CD4-positive, alpha-beta T cell (primary cell): ENCODE measurements around the gene PDE3B. TPM values are rescaled to one million over a fixed set of nuclear protein-coding genes. Genes with fewer than 3 reads are reported as not detected.

Experiments
- ATAC-seq: fragments of 200-7000 bp; cut with Tn5 transposase; one replicate; pipeline ENCODE4 v1.10.0; 2022; ENCODE audit warnings: mild to moderate bottlenecking; ENCODE audit not compliant: poor library complexity
- CTCF ChIA-PET: fragments of 350-600 bp; sonication (Branson Sonifier 250); formaldehyde crosslinking; loops from one replicate; lab custom pipeline; 2021; ENCODE audit warnings: antibody characterized with exemption, inconsistent platforms; lab: Charles Lee
- POLR2A ChIA-PET: fragments of 350-600 bp; sonication (Branson Sonifier 250); formaldehyde crosslinking; loops from one replicate; lab custom pipeline; 2021; ENCODE audit warnings: antibody characterized with exemption, inconsistent platforms; lab: Charles Lee
- DNase-seq, 14 experiments: peaks; one replicate each; pipeline ENCODE4 v3.0.0-alpha.2; 2013 to 2020; ENCODE audit warnings: mixed read lengths in 2 of 14
- H3K27ac ChIP-seq, 2 donors: one replicate each; pipeline versions ENCODE4 v1.5.1 to v1.7.0; 2013; ENCODE audit warnings: low read length in 2 of 2, low read depth in 1 of 2, mild to moderate bottlenecking in 1 of 2
- H3K27me3 ChIP-seq, 2 experiments: 1 replicate in 1 of 2; 2 replicates in 1 of 2; pipeline versions ENCODE4 v1.6.1 to v1.7.0; 2013; ENCODE audit warnings: low read length in 2 of 2, control low read depth in 1 of 2, mild to moderate bottlenecking in 1 of 2, moderate library complexity in 1 of 2; ENCODE audit not compliant: insufficient read depth in 2 of 2, control insufficient read depth in 1 of 2
- H3K36me3 ChIP-seq: one replicate; pipeline ENCODE4 v1.6.1; 2013; ENCODE audit warnings: low read length, control low read depth; ENCODE audit not compliant: insufficient read depth
- H3K4me1 ChIP-seq: one replicate; pipeline ENCODE4 v1.6.1; 2013; ENCODE audit warnings: low read length, control low read depth; ENCODE audit not compliant: insufficient read depth
- H3K4me3 ChIP-seq: one replicate; pipeline ENCODE4 v1.5.1; 2013; ENCODE audit warnings: mild to moderate bottlenecking, low read length, moderate library complexity
- H3K9me3 ChIP-seq, 2 experiments: 1 replicate in 1 of 2; 2 replicates in 1 of 2; pipeline versions ENCODE4 v1.6.1 to v1.7.0; 2013; ENCODE audit warnings: low read length in 2 of 2, mild to moderate bottlenecking in 2 of 2, control low read depth in 1 of 2, moderate library complexity in 1 of 2; ENCODE audit not compliant: control insufficient read depth in 1 of 2, insufficient read depth in 1 of 2
- H3K27ac Mint-ChIP-seq: one replicate; pipeline ENCODE4 v1.8.0; 2020; ENCODE audit warnings: mixed read lengths
- H3K27me3 Mint-ChIP-seq: one replicate; pipeline ENCODE4 v1.8.0; 2021; ENCODE audit warnings: mixed read lengths
- H3K36me3 Mint-ChIP-seq: one replicate; pipeline ENCODE4 v1.8.0; 2021; ENCODE audit warnings: low read depth, mixed read lengths
- H3K4me1 Mint-ChIP-seq: one replicate; pipeline ENCODE4 v1.8.0; 2021; ENCODE audit warnings: low read depth, mixed read lengths
- H3K4me3 Mint-ChIP-seq: one replicate; pipeline ENCODE4 v1.8.0; 2020; ENCODE audit warnings: mild to moderate bottlenecking, mixed read lengths
- H3K9me3 Mint-ChIP-seq: one replicate; pipeline ENCODE4 v1.8.0; 2020; ENCODE audit warnings: mixed read lengths
- intact Hi-C, 2 experiments: fragments of 100-400 bp; cut with DNase I in 1 of 2; cut with micrococcal nuclease in 1 of 2; formaldehyde crosslinking; loops; one replicate each; pipeline versions ENCODE4 v1.15.1 to v1.9.0; 2023 to 2025; cut with DNase I, micrococcal nuclease
- total RNA-seq, 174 experiments: library from RNA in 2 of 174; stranded (reverse) in 2 of 174; gene quantifications; one replicate each; pipeline ENCODE4 v1.2.3 and lab custom pipeline; 2021 to 2026
- TF ChIP-seq, protein P1 (sequence below): fragments of 200-600 bp; IDR thresholded peaks from one replicate; pipeline ENCODE4 v1.8.0; 2022; ENCODE audit warnings: antibody characterized with exemption, mild to moderate bottlenecking

The PDE3B gene
- total RNA-seq, 2 experiments from 2014 or later = 103 to 106 TPM

DNA sequence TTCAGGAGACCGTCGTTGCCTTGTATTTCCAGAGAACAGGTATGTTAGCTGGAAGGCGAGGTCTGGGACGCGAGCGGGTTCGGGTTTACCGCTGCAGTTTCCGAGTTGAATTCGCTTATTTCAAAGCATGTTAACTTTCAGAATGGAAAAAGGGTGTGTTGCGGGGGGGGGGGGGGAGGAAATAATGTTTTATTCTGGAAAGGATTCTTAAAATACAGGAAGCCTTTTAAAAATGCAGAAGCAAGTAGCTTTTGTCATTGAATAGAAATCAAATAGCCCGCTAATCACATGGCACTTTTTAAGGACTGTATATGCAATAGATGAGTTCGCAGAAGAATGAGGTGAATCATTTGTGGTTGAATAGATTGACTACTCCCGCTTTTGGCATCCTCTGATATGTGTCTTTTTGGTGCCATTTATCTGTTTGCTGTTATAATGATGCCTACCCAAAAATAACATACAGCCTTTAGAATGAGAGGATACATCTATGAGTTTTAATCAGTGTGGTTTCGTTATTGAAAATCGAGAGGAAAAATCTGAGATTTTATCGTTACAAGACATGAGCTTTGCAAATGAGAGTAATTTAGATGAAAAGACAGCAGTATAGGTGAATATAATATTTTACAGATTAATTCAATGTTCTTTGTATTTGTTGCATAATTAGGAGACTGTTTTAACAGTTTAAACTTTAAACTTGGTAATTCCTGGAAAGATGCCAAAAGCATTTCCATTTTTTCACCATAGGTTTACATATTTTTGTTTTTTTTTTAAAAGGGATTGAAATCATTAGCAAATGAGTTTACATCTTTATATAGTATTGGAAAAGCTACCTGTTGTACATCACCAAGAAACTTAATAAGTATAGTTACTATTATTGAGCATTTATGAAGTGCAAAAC is 1.7 kb downstream of the PDE3B start:
- CTCF ChIA-PET = interaction anchor here (0.6 to 3.6 kb wide), 19 partner anchors 8 to 361 kb away, joined by 3 to 22 read pairs (median 5); partner anchors contain the start of genes CYP2R1 and PSMA1
- H3K36me3 ChIP-seq = no peaks in the 10 kb centered on the region
- DNase-seq (peak in 7 of 14 experiments; percentile 12 to 72 (median 44)), ATAC-seq (peak; percentile 51)
- POLR2A ChIA-PET = interaction anchor here (0.7 to 5.1 kb wide), 40 partner anchors 9 to 246 kb away, joined by 3 to 97 read pairs (median 5); partner anchors contain the start of genes COPB1, CYP2R1 and PSMA1
- H3K9me3 ChIP-seq = no peaks in the 10 kb centered on the region
- H3K4me1 ChIP-seq = peaks cover 12% of the 10 kb centered on the region
- H3K4me3 ChIP-seq = peak overlapping the region; percentile 91
- intact Hi-C loops = loop anchor here (1.0 to 10.0 kb wide), 10 partner anchors 42 to 247 kb away; partner anchors contain the start of genes COPB1 (in 1 of the 2), CYP2R1 (in 1 of the 2) and PSMA1 (in 1 of the 2)
- peak overlapping the region; percentile 35 to 80 for H3K27ac ChIP-seq
- H3K27ac Mint-ChIP-seq = peak overlapping the region; percentile 76
- H3K27me3 ChIP-seq = no peaks in the 10 kb centered on the region
- peaks cover 62% of the 10 kb centered on the region for H3K4me1 Mint-ChIP-seq
- H3K27me3 Mint-ChIP-seq = no peaks in the 10 kb centered on the region
- TF ChIP-seq, protein P1, sequence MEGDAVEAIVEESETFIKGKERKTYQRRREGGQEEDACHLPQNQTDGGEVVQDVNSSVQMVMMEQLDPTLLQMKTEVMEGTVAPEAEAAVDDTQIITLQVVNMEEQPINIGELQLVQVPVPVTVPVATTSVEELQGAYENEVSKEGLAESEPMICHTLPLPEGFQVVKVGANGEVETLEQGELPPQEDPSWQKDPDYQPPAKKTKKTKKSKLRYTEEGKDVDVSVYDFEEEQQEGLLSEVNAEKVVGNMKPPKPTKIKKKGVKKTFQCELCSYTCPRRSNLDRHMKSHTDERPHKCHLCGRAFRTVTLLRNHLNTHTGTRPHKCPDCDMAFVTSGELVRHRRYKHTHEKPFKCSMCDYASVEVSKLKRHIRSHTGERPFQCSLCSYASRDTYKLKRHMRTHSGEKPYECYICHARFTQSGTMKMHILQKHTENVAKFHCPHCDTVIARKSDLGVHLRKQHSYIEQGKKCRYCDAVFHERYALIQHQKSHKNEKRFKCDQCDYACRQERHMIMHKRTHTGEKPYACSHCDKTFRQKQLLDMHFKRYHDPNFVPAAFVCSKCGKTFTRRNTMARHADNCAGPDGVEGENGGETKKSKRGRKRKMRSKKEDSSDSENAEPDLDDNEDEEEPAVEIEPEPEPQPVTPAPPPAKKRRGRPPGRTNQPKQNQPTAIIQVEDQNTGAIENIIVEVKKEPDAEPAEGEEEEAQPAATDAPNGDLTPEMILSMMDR = no peak
- H3K4me3 Mint-ChIP-seq = peak overlapping the region; percentile 96
- peaks cover 50% of the 10 kb centered on the region for H3K36me3 Mint-ChIP-seq
- H3K9me3 Mint-ChIP-seq = no peaks in the 10 kb centered on the region

DNA sequence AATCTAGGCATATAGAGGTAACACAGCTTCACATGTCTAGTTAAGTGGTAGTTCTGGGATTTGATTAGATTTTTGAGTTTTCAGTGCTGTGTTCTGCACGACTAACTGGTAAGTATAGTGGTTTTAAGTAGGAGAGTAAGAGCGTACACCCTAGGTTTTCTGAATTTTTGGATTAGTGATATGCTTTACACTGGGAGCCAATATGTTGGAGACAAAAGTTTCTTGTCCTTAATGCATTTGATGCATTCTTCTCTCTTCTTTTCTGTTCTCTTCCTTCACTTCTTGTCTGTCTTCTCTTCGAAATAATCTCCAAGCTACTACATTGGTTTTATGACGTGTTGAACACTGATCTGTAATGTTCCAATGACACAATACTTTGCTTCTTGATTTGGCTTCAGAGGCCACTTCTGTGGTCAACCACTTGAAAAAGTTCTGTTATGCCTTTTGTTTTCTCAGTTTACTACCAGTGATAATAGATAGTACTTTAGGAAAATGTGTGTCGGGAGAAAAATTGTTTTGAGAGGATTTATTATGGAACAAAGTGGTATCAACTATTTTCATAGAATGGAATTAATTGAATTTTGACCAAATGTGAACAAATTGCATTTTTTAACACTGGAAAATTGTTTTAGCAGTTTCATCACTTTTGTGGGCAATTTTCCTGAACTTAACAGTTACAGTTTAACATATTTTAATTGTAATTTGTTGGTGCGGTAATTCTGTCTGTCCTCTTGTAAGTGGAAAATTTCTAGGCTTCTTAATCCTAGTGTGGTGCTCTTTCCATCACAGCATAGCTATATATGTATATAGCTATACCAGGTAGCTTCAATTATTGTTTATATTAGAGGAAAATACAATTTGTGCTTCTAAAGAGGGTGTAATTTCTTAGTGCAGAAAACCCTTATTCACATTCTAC is 2.6 kb downstream of the PDE3B start:
- Histone ChIP-seq H3K4me1 (peaks cover 22% of the 10 kb centered on the region), H3K36me3 (peaks cover 5% of the 10 kb centered on the region), H3K27ac (no peak overlapping the region), H3K27me3 (no peaks in the 10 kb centered on the region), H3K4me3 (peak overlapping the region; percentile 91), H3K9me3 (no peaks in the 10 kb centered on the region)
- ATAC-seq (no peak), DNase-seq (peak in 3 of 14 experiments; percentile 19 to 39 (median 28))
- peaks cover 60% of the 10 kb centered on the region for H3K36me3 Mint-ChIP-seq
- no peaks in the 10 kb centered on the region for H3K27me3 Mint-ChIP-seq
- TF ChIP-seq, protein P1 = no peak
- H3K27ac Mint-ChIP-seq = peak overlapping the region; percentile 76
- ChIA-PET CTCF (interaction anchor here (0.6 to 3.6 kb wide), 5 partner anchors 11 to 262 kb away, joined by 3 to 22 read pairs (median 3); no protein-coding TSS in a partner anchor), POLR2A (interaction anchor here (0.6 to 5.1 kb wide), 16 partner anchors 8 to 245 kb away, joined by 3 to 97 read pairs (median 6); partner anchors contain the start of genes COPB1, CYP2R1 and PSMA1)
- peak overlapping the region; percentile 96 for H3K4me3 Mint-ChIP-seq
- H3K4me1 Mint-ChIP-seq = peaks cover 62% of the 10 kb centered on the region
- no peaks in the 10 kb centered on the region for H3K9me3 Mint-ChIP-seq
- intact Hi-C loops = loop anchor here (1.0 to 10.0 kb wide), 10 partner anchors 41 to 246 kb away; partner anchors contain the start of genes COPB1 (in 1 of the 2), CYP2R1 (in 1 of the 2) and PSMA1 (in 1 of the 2)

DNA sequence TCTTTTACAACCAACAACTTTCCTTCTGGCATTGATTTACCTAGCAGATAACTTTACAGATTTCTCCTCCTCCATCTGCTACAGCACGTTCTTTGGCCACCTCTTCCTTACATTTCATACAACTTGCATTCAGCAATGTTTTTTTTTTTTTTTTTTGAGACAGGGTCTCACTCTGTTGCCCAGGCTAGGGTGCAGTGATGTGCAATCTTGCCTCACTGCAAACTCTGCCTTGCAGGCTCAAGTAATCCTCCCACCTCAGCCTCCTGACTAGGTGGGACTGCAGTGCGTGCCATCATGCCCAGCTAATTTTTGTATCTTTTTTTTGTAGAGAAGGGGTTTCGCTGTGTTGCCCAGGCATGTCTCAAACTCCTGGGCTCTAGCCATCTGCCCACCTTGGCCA is 6.5 kb downstream of the PDE3B start:
- H3K27me3 Mint-ChIP-seq = no peaks in the 10 kb centered on the region

More for the DNA sequence above, 6.5 kb downstream of the PDE3B start:
- no peak overlapping the region for H3K27ac ChIP-seq
- no peak for ATAC-seq
- Mint-ChIP-seq H3K4me1 (peaks cover 81% of the 10 kb centered on the region), H3K27ac (no peak overlapping the region), H3K9me3 (no peaks in the 10 kb centered on the region), H3K4me3 (peak overlapping the region; percentile 30), H3K36me3 (peaks cover 73% of the 10 kb centered on the region)
- intact Hi-C loops = no loop called here
- H3K4me1 ChIP-seq = peaks cover 16% of the 10 kb centered on the region
- no peaks in the 10 kb centered on the region for H3K9me3 ChIP-seq
- CTCF ChIA-PET = no interaction called here
- no peak overlapping the region for H3K4me3 ChIP-seq
- no peaks in the 10 kb centered on the region for H3K27me3 ChIP-seq
- POLR2A ChIA-PET = interaction anchor here (0.7 to 1.4 kb wide), 5 partner anchors 13 to 242 kb away, joined by 3 read pairs; partner anchors contain the start of gene CYP2R1
- TF ChIP-seq, protein P1 = no peak
- peaks cover 8% of the 10 kb centered on the region for H3K36me3 ChIP-seq
- no peak for DNase-seq
